D341Med (cell line): ENCODE results near the gene PHF19.
A peak's percentile ranks its signal among the peaks of the same experiment; 100 is the strongest.

Experiments used
- DNase-seq: peaks from one replicate; pipeline ENCODE4 v3.0.0; 2012; ENCODE audit warnings: low spot score

The PHF19 gene

GRCh38 chr9:120872791-120873502 lies 4.0 kb downstream of the PHF19 start:
- no peak for DNase-seq

GRCh38 chr9:120870206-120870605 lies 6.8 kb downstream of the PHF19 start:
- no peak for DNase-seq

DNA sequence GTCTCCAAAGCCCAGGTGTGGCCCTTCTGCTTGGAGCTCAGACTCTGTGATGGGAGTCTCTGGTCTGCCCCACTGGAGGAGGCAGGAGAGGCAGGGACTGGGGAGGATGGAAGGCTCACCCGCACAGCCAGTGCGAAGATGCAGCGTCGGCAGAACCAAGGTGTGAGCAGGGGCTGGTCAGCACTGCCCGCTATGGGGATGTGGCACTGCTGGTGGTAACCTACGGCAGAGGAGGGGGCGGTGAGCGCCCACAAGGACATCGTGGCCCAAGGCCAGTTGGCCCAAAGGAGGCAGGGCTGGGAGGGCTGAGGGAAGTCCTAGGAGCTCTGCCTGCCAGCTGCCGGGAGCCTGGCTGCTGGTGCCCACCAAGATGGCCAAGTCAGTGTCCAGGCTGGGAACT lies 7.3 kb downstream of the PHF19 start:
- no peak for DNase-seq

DNA sequence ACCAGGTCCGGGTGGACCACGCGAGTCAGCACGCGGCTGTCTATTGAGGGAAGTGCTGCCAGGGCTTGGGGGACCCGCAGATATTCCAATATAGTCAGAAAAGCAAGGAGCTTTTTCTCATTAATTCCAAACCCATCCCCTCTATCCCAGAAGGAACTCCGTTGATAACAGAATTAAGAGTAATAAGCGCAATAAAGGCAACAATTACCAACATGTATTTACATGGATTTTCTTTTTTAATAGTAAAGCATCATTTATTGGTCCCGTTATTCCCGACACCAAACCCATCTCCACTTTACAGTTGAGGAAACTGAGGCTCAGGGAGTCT lies 7.7 kb downstream of the PHF19 start:
- no peak for DNase-seq

DNA sequence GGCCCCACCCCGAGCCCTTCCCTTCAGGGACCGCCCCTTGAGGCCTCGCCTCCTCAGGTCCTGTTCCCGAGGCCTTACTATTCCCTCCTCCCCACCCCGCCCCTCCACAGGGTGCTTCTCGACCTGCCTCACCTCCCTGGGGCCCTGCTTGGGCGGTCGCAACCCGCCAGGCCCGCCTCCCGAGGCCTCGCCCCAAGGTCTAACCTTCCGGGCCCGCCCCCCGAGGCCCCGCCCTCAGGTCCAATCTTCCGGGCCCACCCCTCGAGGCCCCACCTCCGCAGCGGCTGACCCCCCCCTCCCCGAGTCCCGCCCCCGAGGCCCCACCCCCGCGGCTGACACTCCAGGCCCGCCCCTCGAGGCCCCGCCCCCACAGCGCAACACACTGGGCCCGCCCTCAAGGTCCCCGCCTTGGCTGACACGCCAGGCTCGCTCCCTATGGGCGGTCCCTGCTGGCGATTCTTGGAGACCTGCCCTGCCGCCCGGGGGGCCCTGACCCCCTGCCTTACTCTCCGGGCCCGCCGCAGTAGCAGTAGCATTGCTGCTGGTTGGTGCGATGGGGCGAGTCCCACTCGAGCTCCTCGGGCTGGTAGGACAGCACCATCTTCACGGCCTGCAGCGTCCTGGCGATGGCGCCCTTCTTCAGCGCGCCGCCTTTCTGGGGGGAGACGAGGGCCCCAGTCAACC lies 8.2 kb downstream of the PHF19 start:
- peak; percentile 97 for DNase-seq

DNA sequence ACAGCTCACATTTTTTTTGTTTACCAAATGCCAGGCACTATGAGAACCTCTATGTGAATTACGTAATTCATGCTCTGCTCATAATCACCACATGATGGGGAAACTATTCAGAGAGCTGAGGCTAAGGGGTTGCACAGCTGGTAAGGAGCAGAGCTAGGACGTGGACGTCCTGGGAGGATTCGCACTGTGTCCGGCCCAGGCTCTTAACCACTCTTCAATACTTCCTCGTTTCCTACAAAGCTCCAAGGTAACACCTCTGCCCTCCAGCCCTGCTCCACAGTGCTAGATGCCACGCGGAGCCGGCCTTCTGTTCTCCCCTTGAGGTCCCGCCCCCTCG lies 8.7 kb downstream of the PHF19 start:
- DNase-seq: no peak

DNA sequence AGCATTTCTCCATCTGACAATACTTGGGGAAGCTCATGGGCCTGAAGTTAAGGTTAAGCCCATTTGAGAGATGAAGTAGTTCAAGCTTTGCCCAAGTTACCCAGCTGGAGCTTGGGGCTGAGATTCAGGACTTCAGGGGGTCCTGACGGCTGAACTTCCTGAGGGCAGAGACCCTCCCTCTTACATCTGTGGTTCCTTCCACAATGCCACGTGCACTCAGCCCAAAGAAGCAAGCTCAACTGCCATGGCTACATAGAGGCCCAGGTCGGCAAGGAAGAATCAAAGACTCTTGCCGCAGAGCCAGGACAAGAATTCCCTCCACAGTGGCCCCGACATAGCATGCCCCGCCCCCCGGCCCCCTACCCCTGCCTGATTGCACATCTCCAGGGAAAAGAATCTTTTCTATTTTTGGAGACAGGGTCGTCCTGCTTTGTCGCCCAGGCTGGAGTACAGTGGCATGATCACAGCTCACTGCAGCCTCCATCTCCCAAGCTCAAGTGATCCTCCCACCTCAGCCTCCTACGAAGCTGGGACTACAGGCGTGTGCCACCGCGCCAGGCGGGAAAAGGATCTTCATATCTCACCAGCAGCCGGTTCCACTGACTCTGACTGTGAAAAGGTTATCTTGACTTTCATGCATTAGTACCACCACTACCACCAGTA lies 9.2 kb downstream of the PHF19 start:
- DNase-seq: no peak

GRCh38 chr9:120866651-120867050 lies 10.3 kb downstream of the PHF19 start:
- no peak for DNase-seq

GRCh38 chr9:120865809-120866208 lies 11.2 kb downstream of the PHF19 start:
- no peak for DNase-seq

DNA sequence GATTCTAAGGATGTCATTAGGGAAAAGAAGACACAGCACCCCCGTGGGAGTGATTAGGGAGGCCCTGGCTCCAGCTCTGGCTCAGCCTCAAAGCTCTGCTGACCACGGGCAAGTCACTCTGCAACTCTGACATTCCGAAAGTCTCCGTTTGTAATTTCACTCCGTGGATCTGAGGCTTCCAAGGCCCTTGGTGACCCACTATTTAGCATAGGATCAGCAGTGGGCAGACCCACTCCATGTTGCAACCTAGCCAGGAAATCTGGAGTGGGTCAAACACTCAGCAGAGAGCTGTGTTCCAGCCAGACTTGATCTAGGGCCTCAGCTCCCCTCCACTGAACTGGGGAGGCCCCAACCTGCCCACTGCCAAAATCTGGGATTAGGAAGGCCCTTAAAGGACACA lies 11.8 kb downstream of the PHF19 start:
- no peak for DNase-seq

DNA sequence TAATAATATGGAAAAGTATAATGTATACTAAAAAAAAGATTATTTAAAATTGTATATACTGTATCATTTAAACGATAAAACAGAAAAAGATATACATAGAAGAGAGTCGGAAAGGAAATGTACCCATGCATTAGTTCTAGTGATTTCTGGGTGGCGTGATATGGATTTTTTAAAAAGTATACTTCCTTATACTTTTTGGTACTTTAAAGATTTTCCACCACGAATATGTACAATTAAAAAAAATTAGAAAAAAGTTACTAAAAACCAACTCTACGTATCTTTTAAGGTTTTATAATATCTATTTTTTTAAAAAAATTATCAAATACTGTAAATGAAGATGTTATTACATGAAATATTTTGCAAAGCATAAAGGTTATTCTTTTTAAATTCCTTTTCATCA lies 12.3 kb downstream of the PHF19 start:
- no peak for DNase-seq

DNA sequence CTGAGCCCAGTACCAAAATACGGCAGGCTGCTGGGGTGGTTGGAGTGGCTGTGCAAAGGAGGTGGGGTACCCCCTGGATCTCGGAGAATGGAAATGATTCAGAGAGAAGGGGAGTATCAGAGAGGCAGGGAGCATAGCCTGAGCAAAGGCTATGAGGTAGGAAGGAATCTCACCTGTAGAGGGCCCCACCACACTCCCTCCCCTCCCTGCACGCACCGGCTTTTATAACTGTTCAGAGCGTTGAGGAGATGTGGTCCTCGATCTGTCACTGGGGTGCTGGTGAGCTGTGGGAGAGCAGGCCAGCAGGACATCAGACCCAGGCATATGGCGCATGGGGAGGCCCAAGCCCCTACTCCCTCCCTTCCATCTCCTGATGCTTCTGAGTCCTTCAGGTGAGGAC lies 13.2 kb downstream of the PHF19 start:
- no peak for DNase-seq

- DNase-seq: no peak
Observed at GRCh38 chr9:120862452-120862851, 14.5 kb downstream of the PHF19 start.

DNA sequence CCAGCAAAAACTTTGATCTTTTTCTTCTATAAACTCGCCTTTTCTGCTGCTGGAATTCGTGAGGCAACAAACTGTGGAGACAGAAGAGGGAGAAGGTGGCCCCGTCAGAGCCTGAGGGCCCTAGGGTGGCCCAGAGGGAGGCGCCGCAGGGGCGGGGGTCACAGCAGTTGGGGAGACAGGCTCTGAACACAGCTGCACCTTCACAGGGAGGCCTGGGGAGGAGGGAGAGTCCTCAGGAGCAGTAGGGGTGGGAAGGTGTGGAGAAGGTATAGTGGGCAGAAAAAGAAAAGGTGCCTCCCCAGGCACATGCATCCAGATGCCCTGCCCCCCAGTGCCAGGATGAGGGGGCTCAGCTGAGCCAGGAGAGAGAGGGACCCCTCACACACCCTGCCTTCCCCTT lies 15.1 kb downstream of the PHF19 start:
- DNase-seq: no peak

GRCh38 chr9:120860083-120860482 lies 16.9 kb downstream of the PHF19 start:
- DNase-seq: no peak

DNA sequence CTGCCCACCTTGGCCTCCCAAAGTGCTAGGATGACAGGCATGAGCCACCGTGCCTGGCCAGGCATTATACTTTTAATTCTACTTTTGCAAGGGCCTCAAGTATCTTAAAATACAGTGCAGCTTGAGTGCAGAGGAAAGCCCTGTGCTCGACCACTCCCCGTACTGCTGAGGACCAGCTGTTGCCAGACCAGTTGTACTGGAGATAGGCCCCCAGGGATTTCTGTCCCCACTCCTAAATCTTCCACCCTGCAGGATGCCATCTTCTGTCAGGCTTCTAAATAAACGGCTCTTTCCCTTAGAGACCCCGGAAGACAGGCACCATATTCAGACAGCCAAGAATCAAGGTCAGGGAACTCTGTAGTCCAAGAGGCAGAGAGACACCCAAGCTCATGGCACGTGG lies 17.6 kb downstream of the PHF19 start:
- DNase-seq: no peak

DNA sequence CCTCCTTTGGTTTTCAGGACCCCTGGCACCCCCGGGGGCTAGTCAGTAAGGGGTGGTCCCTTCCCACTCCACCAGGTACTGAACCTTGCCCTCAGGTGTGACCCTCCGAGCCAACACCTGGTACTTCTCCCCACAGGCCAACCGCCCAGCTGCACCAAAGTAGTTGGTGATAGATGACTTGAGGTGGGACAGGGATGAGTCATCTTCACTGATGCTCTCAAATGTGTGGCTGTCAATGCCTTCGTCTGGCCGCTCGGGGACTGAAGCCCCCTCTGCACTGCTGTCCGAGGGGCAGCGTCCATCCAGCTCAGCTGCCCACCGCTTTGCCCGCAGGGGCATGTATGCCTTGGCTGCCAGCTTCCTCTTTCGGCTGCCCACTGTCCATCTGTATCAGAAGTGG lies 19.1 kb downstream of the PHF19 start:
- no peak for DNase-seq

GRCh38 chr9:120857481-120857880 lies 19.5 kb downstream of the PHF19 start:
- no peak for DNase-seq

DNA sequence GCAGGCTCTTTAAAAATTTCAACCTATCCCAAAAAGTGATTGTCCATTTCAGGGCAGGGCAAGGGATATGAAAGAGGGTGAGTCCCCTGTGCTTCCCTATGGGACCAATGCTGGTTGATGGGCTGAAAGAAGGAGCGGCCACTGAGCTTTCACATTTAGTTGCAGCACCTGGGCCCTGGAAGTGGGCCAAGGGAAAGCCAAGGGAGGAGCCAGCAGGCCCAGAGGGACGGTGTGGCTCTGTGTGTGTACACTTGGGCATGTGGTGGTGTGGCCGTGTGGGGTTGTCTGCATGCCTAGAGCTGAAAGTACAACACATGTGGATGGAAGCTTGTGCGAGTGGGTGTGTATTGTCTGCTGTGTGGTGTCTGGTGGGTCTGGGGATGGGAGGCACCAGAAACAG lies 20.3 kb downstream of the PHF19 start:
- DNase-seq: no peak

DNA sequence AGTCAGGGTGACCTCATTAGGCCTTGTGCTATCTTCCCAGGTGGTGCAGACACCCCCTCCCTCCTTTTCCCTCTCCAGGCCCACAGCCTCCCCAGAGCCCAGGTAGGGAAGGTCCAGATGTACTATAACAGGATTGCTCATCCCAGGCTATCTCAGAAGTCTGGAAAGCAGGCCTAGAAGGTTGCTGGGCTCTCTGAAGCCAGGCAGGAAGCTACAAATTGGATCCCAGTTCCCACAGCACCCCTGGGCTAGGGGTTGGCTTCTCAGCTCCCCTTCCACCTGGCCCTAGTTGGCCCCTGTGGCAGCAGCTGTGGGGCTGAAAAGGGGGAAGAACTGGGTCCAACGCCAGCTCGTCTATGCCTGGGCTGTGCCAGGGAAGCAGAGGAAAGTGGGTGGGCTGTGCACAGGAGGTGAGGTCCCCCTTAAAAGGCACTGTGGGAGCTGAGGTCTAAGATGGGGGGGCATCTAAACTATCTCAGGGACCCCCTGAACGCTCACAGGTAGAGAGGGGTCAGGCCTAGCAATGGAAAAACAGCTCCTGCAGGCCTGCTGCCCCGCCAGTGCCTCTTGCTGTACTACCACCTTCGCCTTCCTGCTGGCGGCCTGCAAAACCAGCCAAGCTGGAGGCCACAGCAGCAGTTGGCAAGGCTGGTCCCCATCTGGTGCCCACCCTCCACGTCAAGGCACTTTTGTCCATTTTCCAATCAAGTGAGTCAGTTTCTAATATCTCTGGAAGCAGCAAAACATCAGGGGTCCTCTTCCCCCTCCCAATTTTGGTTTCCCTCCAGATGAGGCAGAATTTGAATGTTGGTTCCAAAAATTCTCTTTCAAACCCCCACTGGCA lies 20.9 kb downstream of the PHF19 start:
- no peak for DNase-seq

- DNase-seq: no peak
Observed at GRCh38 chr9:120854596-120855327, 22.2 kb downstream of the PHF19 start.

DNA sequence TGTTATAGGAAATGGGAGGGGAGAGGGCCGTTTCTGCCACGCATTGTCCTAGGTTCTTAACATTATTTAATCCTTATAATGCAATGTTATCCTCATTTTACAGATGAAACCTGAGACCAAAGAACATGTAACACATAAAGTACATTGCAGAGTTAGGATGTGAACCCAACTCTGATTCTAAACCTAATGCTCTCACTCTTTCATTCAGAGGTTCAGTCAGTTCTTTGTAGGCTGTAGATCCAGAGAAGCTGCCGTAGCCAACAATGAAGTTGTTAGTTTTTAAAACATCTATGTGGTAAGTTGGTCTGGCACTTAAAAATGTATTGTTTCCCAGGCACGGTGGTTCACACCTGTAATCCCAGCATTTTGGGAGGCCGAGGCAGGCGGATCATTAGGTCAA lies 23.8 kb downstream of the PHF19 start:
- DNase-seq: no peak
